ENCODE results near the gene YPEL1. TPM values are rescaled to one million over a fixed set of nuclear protein-coding genes. Genes with fewer than 3 reads are reported as not detected.
"Not testable (repeated sequence)": the region's sequence is repeated elsewhere in the genome, so short reads cannot be mapped to it uniquely, and the experiment has no call there.

YPEL1 gene
- total RNA-seq, 2 donors from 2014 or later = 14.2 to 19.0 TPM

- H3K4me1 Mint-ChIP-seq (ENCODE audit: low read depth in 2 of 2) = peaks cover 26 to 33% of the 10 kb centered on the region in 2 donors
- ATAC-seq (no peak), DNase-seq (ENCODE audit: low spot score) (no peak)
- no peaks in the 10 kb centered on the region for H3K36me3 Mint-ChIP-seq
- no peaks in the 10 kb centered on the region for H3K27me3 Mint-ChIP-seq
- no peak overlapping the region for H3K4me3 Mint-ChIP-seq
- H3K27ac Mint-ChIP-seq = peak overlapping the region in 1 of 2 donors; percentile 14
- H3K9me3 Mint-ChIP-seq = no peaks in the 10 kb centered on the region
Observed at GRCh38 chr22:21739828-21740377, 4.3 kb upstream of the YPEL1 start.

DNA sequence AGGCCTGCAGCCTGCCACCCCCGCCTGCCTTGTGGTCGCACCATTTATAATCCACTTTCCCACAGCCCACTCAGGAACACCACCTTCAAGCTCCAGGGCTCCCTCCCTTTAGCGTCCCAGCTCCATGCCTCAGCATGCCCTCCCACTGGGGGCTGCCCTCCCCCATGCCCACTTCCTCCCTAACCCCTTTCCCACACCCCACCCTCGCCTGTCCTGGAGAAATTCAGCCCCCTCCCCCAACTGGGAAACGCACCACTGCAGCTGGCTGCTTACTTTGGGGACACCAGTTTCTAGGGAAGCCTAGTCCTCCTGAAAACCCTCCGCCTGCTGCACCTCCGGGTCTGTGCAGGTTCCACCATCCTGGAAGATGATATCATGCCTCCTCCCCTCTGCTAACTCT is 3.4 kb upstream of the YPEL1 start:
- Mint-ChIP-seq H3K27me3 (no peaks in the 10 kb centered on the region), H3K4me3 (no peak overlapping the region), H3K9me3 (no peaks in the 10 kb centered on the region), H3K36me3 (no peaks in the 10 kb centered on the region), H3K27ac (peak overlapping the region in 1 of 2 donors; percentile 25), H3K4me1 (ENCODE audit: low read depth in 2 of 2) (peaks cover 34 to 42% of the 10 kb centered on the region in 2 donors)
- ATAC-seq (no peak), DNase-seq (ENCODE audit: low spot score) (no peak)

DNA sequence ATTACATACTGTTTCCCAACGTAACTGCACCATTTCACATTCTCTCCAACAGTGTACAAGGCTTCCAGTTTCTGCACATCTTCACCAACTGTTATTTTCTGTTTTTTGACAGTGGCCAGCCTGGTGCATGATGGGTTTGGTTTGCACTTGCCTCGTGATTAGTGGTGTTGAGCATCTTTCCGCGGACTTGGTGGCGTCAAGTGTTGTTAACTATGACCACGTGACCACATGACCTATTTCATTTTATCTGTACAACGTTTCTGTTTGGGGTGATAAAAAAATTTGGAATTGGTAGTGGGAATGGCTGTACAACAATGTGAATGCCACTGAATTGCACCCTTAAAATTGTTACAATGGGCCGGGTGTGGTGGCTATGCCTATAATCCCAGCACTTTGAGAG is 2.5 kb upstream of the YPEL1 start:
- H3K36me3 Mint-ChIP-seq = no peaks in the 10 kb centered on the region
- ATAC-seq (no peak), DNase-seq (ENCODE audit: low spot score) (no peak)
- no peaks in the 10 kb centered on the region for H3K9me3 Mint-ChIP-seq
- H3K27me3 Mint-ChIP-seq = no peaks in the 10 kb centered on the region
- peak overlapping the region in 1 of 2 donors; percentile 38 for H3K27ac Mint-ChIP-seq
- H3K4me1 Mint-ChIP-seq (ENCODE audit: low read depth in 2 of 2) = peaks cover 42 to 51% of the 10 kb centered on the region in 2 donors
- H3K4me3 Mint-ChIP-seq = peak overlapping the region; percentile 42

DNA sequence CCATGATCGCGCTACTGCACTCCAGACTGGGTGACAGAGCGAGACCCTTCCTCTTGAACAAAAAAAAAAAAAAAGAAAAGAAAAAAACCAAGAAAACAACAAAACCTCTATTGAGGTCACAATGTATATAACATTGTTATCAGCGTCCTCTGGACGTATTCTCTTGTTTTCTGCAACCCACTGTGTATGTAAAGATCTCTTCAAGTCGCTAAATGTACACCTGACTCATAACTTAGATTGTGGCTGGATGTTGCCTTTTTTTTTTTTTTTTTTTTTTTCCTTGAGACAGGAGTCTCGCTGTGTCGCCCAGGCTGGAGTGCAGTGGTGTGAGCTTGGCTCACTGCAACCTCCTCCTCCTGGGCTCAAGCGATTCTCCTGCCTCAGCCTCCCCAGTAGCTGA is 1.4 kb upstream of the YPEL1 start:
- no peak overlapping the region for H3K4me3 Mint-ChIP-seq
- H3K36me3 Mint-ChIP-seq = no peaks in the 10 kb centered on the region
- H3K9me3 Mint-ChIP-seq = no peaks in the 10 kb centered on the region
- H3K4me1 Mint-ChIP-seq (ENCODE audit: low read depth in 2 of 2) = peaks cover 46 to 51% of the 10 kb centered on the region in 2 donors
- DNase-seq (ENCODE audit: low spot score) (no peak), ATAC-seq (no peak)
- H3K27ac Mint-ChIP-seq = peak overlapping the region in 1 of 2 donors; percentile 38
- no peaks in the 10 kb centered on the region for H3K27me3 Mint-ChIP-seq

DNA sequence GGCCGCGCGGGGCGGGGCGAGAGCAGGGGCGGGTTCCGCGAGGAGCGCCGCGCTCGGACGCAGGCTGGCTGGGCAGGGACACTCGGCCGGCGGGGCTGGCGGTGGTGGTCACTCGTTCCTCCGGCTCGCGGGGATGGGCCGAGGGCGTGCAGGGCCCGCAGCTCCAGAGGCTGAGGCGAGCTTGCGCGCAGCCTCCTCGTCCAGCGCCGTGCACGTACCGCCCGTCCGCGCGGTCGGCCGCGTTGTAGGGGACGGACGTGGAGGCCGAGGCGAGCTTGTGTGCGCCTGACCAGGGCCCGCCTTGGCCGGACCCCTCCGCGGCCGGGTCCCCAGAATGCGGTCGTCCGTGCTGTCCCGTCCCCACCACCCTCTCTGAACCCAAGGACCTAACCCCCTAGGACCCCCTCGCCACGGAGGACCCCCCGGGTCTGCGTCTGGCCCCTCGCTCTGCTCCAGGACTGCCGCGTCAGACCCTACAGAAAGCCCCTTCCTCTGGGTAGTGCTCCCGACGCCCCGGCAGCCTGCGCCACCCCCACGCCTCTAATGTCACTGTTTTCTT is 569 bp upstream of the YPEL1 start:
- DNase-seq (ENCODE audit: low spot score) (no peak), ATAC-seq (no peak)
- H3K27ac Mint-ChIP-seq = no peak overlapping the region
- H3K9me3 Mint-ChIP-seq = no peaks in the 10 kb centered on the region
- peak overlapping the region; percentile 41 for H3K4me3 Mint-ChIP-seq
- H3K4me1 Mint-ChIP-seq (ENCODE audit: low read depth in 2 of 2) = peaks cover 52% of the 10 kb centered on the region in 2 donors
- H3K27me3 Mint-ChIP-seq = no peaks in the 10 kb centered on the region
- H3K36me3 Mint-ChIP-seq = no peaks in the 10 kb centered on the region

- Mint-ChIP-seq H3K27ac (peak overlapping the region; percentile 80 to 97), H3K4me3 (peak overlapping the region; percentile 90), H3K36me3 (no peaks in the 10 kb centered on the region), H3K4me1 (ENCODE audit: low read depth in 2 of 2) (peaks cover 49 to 53% of the 10 kb centered on the region in 2 donors), H3K9me3 (no peaks in the 10 kb centered on the region), H3K27me3 (no peaks in the 10 kb centered on the region)
- DNase-seq (ENCODE audit: low spot score) (no peak), ATAC-seq (no peak)
Observed at GRCh38 chr22:21734540-21735199, 924 bp downstream of the YPEL1 start.

GRCh38 chr22:21731503-21731902 is 4.1 kb downstream of the YPEL1 start:
- no peaks in the 10 kb centered on the region for H3K36me3 Mint-ChIP-seq
- DNase-seq (ENCODE audit: low spot score) (no peak), ATAC-seq (no peak)
- H3K4me1 Mint-ChIP-seq (ENCODE audit: low read depth in 2 of 2) = peaks cover 41 to 44% of the 10 kb centered on the region in 2 donors
- H3K9me3 Mint-ChIP-seq = no peaks in the 10 kb centered on the region
- no peak overlapping the region for H3K4me3 Mint-ChIP-seq
- peak overlapping the region; percentile 50 to 60 for H3K27ac Mint-ChIP-seq
- H3K27me3 Mint-ChIP-seq = no peaks in the 10 kb centered on the region

GRCh38 chr22:21730535-21731308 is 4.9 kb downstream of the YPEL1 start:
- no peaks in the 10 kb centered on the region for H3K36me3 Mint-ChIP-seq
- H3K4me1 Mint-ChIP-seq (ENCODE audit: low read depth in 2 of 2) = peaks cover 43 to 45% of the 10 kb centered on the region in 2 donors
- DNase-seq (ENCODE audit: low spot score) (no peak), ATAC-seq (no peak)
- H3K27ac Mint-ChIP-seq = peak overlapping the region; percentile 50 to 60
- H3K9me3 Mint-ChIP-seq = no peaks in the 10 kb centered on the region
- H3K27me3 Mint-ChIP-seq = no peaks in the 10 kb centered on the region
- no peak overlapping the region for H3K4me3 Mint-ChIP-seq

- not testable (repeated sequence) for H3K4me3 Mint-ChIP-seq; ATAC-seq; H3K27ac Mint-ChIP-seq; H3K27me3 Mint-ChIP-seq; DNase-seq (ENCODE audit: low spot score); H3K9me3 Mint-ChIP-seq; H3K36me3 Mint-ChIP-seq
- H3K4me1 Mint-ChIP-seq (ENCODE audit: low read depth in 2 of 2) = peaks cover 34 to 35% of the 10 kb centered on the region in 2 donors
Observed at GRCh38 chr22:21729184-21729583, 6.4 kb downstream of the YPEL1 start.

DNA sequence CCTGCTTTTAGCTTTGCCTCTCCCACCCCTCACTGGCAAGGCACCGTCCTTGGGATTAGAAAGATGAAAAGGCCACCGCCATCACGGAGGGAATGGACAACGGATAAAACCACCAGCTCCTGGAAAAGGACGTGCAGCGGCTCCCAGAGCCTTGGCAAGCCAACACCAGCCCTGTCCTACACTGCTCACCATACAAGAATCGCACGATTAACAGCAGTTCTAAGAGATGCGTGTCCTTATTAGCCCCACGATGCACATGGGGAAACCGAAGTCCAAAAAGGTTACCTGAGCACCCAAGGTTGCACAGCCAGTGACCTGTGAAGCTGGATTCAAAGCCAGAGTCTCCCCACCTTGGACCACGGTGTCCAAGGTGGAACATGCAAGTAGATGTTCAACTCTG is 7.3 kb downstream of the YPEL1 start:
- Mint-ChIP-seq H3K27ac (no peak overlapping the region), H3K9me3 (no peaks in the 10 kb centered on the region), H3K36me3 (no peaks in the 10 kb centered on the region), H3K27me3 (no peaks in the 10 kb centered on the region), H3K4me1 (ENCODE audit: low read depth in 2 of 2) (peaks cover 25 to 26% of the 10 kb centered on the region in 2 donors), H3K4me3 (no peak overlapping the region)
- no peak for DNase-seq (ENCODE audit: low spot score)
- no peak for ATAC-seq

GRCh38 chr22:21727768-21728167 is 7.8 kb downstream of the YPEL1 start:
- no peak for DNase-seq (ENCODE audit: low spot score)
- Mint-ChIP-seq H3K27me3 (no peaks in the 10 kb centered on the region), H3K9me3 (no peaks in the 10 kb centered on the region), H3K4me1 (ENCODE audit: low read depth in 2 of 2) (peaks cover 23 to 24% of the 10 kb centered on the region in 2 donors), H3K4me3 (no peak overlapping the region), H3K27ac (no peak overlapping the region), H3K36me3 (no peaks in the 10 kb centered on the region)
- no peak for ATAC-seq

GRCh38 chr22:21727159-21727558 is 8.4 kb downstream of the YPEL1 start:
- H3K4me3 Mint-ChIP-seq = no peak overlapping the region
- H3K9me3 Mint-ChIP-seq = no peaks in the 10 kb centered on the region
- no peaks in the 10 kb centered on the region for H3K27me3 Mint-ChIP-seq
- H3K4me1 Mint-ChIP-seq (ENCODE audit: low read depth in 2 of 2) = peaks cover 21 to 24% of the 10 kb centered on the region in 2 donors
- H3K27ac Mint-ChIP-seq = peak overlapping the region in 1 of 2 donors; percentile 60
- DNase-seq (ENCODE audit: low spot score) (no peak), ATAC-seq (no peak)
- H3K36me3 Mint-ChIP-seq = no peaks in the 10 kb centered on the region

DNA sequence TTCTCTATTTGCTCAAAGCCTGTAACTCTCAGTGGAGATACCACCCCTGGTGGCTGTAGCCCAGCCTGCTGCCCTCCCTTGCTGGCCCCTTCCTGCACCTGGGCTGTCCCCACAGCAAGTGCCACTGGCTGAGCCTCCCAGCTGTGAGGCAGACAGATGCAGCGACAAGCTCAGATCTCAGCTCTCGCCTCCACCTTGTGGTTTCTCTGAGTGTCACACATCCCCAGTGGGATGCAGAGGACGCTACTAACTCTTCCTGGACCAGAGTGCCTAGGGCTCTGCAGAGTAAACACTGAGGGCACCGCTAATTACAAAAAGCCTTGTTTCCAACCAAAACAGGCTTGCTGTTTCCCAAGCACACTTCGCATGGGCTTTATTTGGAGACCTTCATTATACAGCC is 8.9 kb downstream of the YPEL1 start:
- no peak overlapping the region for H3K4me3 Mint-ChIP-seq
- H3K9me3 Mint-ChIP-seq = no peaks in the 10 kb centered on the region
- H3K27ac Mint-ChIP-seq = peak overlapping the region in 1 of 2 donors; percentile 60
- ATAC-seq (peak; percentile 88 to 92), DNase-seq (ENCODE audit: low spot score) (no peak)
- no peaks in the 10 kb centered on the region for H3K27me3 Mint-ChIP-seq
- peaks cover 21 to 26% of the 10 kb centered on the region in 2 donors for H3K4me1 Mint-ChIP-seq (ENCODE audit: low read depth in 2 of 2)
- H3K36me3 Mint-ChIP-seq = no peaks in the 10 kb centered on the region
